Amniotic epithelial cell (primary cell): ENCODE data around the gene PRXL2B.
A peak's percentile ranks its signal among the peaks of the same experiment; 100 is the strongest.

ENCODE experiments used
- DNase-seq: peaks from one replicate; pipeline ENCODE4 v3.0.0-alpha.2; 2010; ENCODE audit warnings: low read depth

The PRXL2B gene

DNA sequence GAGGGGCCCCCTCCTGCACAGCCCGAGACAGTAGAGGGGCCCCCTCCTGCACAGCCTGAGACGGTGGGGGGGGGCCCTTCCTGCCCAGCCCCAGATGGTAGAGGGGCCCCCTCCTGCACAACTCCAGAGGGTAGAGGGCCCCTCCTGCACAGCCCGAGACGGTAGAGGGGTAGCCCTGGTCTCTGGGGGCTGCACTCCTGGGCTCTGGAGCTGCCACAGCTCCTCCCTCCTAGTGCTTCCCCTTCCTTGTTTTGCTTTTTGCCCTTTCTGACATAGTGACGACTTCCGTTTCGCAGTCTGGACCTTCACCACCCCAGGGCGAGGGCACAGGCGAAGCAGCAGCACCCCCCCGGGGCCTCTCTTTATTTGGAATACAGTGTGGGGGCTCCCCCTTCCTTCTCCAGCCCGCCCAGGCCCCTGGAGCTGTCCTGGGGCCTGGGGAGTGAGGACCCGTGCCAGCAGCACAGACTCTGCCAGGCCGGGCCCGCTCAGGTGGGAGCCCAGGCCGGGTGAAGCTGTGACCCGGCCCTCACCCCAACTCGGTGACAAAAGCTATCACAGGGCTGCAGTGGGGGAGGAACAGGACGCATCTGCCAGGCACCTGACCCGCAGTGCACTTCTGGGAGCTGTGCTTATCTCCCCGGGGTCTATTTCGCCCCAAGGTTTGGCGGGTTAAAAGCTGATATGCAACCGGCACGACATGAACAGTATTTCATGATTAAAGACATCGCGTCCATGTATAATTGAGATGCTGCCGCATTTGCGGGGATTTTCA, 1.1 kb upstream of the PRXL2B start:
- DNase-seq = peak; percentile 66

GRCh38 chr1:2587071-2587859, 688 bp downstream of the PRXL2B start:
- DNase-seq = peak; percentile 9

- no peak for DNase-seq
Measured at GRCh38 chr1:2587860-2588571, 1.4 kb downstream of the PRXL2B start.

- DNase-seq = no peak
Measured at GRCh38 chr1:2588661-2589430, 2.3 kb downstream of the PRXL2B start.

- no peak for DNase-seq
Measured at GRCh38 chr1:2589431-2590232, 3.1 kb downstream of the PRXL2B start.

DNA sequence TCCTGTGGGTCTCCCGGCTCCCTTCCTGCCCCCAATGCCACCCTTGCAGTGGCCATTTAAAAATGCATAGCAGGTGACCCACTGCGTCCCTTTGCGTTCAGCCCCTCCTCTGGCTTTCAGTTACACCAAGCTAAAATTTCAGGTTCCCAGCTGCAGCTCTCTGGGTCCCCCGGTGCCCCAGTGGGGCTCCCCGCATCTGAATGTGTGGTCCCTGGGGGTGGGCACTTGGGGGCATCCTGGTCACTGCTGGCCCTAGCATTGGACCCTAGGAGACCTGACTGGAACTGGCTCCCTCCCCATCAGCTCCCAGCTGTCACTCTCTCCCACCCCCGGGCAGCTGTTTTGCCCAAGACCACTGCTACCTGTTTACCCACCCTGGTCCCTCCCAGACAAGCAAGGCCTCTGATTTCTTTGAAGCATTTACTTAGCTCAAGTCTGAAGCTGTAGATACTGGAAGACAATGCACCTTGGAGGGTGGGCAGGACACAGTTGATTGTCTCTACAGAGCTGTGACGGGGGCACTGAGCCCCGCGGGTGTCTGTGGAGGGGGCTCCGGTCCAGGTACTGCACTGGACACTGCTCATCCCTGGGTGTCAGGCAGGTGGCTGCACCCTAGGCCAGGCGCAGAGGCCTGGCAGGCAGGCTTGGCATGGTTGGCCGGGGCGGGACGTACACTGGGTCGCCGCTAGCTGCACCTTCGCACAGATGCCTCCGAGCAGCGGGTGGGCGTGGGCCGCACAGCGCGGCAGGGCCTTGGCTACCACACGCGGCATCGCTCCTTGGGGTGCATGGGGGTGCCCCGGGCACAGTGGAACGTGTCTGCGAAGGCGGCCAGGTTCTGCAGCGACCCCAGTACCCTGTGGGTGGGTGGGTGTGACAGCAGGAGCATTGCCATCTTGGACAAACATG, 3.9 kb downstream of the PRXL2B start:
- no peak for DNase-seq

DNA sequence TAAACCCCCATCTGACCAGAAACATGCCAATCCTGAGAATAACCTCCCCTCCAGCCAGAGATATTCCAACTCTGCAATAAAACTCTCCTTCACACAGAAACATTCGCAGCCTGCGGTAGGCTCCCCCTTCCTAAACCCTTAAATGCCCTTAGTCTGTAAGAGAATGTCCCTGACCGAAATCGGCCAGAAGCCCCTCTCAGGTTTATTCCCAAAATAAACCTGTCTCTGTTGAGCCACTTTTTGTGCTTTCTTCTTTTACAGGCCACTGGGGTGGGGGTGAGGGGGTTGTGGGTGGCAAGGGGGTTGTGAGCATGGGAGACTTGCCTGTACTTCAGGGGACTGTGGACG, 4.6 kb downstream of the PRXL2B start:
- no peak for DNase-seq

DNA sequence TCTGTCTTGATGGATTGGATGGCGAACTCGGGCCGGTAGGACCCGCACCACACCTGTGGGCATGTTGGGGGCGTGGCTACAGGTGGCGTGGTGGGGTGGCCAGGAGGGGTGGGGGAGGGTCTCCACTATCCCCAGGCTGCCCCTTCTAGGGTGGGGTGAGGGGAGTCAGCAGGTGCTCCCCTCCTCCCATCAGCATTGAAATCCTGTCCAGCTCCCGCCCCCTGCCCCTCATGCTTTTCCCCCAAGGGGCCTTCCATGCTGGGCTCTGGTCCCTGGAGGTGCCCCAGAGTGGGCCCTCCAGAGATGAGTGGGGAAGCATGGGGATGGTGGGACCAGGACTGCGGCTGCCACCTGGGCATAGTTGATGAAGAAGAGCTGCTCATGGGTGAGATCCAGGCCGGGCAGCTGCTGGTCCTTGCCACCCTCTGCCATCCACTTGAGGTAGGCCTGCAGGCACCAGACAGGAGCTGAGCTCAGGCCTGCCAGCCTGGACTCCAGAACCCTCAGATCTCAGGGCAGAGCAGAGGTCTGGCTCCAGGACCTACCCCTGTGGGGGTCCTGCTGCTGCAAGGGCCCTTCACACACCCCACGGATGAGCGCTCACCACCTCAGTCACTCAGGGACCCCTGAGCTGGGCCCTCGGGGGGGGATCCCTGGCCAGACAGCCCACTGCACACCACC, 5.1 kb downstream of the PRXL2B start:
- DNase-seq = no peak

DNA sequence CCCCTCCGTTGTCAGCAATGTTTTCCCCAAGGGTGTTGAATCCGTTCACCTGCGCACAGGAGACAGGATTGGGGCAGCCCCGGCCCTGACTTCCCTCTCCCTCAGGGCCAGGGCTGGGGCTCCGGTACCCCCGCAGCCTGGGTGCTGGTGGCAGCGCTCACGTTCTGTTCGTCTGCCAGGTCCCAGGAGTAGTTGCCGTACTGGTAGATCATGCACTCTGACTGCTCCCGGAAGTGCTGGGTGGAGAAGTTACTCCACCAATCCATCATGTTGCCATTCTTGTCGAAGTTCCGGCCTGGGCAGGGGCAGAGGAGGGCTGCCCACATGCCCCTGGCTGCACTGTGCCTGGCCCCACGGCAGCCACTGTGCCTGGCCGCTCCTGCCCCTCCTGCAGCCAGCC, 6.1 kb downstream of the PRXL2B start:
- DNase-seq = peak; percentile 17

DNA sequence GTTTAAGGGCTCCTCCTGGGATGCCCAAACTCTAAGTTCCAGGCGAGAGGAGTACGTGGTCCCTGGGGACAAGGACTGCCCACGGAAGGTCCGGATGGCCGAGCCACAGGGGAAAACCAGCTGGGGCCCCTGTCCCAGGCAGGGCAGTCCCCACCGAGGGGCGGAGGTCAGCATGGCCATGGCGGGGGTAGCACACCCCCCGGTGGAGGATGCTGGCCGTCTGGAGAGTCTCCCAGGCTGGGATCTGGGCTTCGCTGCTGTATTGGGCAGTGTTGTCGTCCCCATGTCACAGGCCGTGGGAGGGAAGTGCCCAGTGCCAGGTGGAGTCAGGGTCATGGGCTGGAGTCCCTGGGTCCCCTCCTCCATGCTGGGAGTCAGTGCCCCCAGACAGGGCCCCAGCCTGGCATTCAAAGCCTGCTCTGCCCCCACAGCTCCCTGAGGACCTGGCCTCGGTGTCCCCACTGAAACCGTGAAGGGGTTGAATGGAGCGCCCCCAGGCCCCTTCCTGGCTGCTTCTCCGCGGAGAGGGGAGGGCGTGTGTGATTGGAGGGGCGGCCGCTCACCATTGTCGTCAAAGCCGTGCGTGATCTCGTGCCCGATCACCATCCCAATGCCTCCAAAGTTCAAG, 6.8 kb downstream of the PRXL2B start:
- DNase-seq = no peak

- DNase-seq = peak; percentile 53
Measured at GRCh38 chr1:2594001-2594640, 7.5 kb downstream of the PRXL2B start.

- DNase-seq = no peak
Measured at GRCh38 chr1:2594641-2595131, 8.1 kb downstream of the PRXL2B start.

GRCh38 chr1:2595261-2595811, 8.8 kb downstream of the PRXL2B start:
- no peak for DNase-seq

DNA sequence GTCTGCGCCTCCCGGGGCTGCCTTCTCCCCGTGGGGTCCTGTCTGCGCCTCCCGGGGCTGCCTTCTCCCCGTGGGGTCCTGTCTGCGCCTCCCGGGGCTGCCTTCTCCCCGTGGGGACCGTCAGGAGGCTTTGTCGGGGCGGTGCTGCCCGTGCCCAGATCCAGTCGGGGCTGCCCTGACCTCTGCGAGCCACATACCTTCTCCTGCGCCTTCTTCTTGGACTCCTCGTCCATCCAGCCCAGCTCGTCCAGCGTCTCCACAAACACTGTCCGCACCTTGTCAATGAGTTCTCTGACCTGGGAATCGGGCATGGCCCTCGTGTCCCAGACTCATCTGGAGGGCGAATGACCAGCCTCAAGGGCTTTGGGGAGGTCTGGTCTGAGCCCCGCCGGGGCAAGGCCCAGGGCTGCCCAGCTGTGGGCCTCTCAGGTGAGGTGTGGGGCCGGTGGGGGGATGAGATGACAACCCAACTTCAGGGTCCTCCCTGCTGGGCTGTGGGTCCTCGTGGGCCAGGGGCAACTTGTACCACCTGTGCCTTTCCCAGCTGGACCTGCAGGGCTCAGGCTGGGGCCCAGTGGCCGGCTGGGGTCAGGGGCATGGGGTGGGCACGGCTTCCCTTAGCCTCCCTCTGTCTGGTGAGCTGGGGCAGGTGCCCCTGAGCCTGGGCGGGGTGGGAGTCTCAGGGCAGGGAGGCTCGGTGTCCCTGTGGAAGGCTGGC, 9.4 kb downstream of the PRXL2B start:
- no peak for DNase-seq

GRCh38 chr1:2596530-2597333, 10.2 kb downstream of the PRXL2B start:
- no peak for DNase-seq
